Stimulated activated CD4-positive, alpha-beta T cell treated with anti-CD3 and anti-CD28 coated beads, Interleukin-4, amount 100 ng/mL, for 48 hours (primary cell): ENCODE results near the gene PHKA1.
"Not testable (repeated sequence)": the region's sequence is repeated elsewhere in the genome, so short reads cannot be mapped to it uniquely, and the experiment has no call there.

Source experiments
- DNase-seq, 2 donors: peaks; one replicate each; pipeline ENCODE4 v3.0.0-alpha.2; 2020; ENCODE audit warnings: low read depth in 2 of 2

Gene PHKA1

DNA sequence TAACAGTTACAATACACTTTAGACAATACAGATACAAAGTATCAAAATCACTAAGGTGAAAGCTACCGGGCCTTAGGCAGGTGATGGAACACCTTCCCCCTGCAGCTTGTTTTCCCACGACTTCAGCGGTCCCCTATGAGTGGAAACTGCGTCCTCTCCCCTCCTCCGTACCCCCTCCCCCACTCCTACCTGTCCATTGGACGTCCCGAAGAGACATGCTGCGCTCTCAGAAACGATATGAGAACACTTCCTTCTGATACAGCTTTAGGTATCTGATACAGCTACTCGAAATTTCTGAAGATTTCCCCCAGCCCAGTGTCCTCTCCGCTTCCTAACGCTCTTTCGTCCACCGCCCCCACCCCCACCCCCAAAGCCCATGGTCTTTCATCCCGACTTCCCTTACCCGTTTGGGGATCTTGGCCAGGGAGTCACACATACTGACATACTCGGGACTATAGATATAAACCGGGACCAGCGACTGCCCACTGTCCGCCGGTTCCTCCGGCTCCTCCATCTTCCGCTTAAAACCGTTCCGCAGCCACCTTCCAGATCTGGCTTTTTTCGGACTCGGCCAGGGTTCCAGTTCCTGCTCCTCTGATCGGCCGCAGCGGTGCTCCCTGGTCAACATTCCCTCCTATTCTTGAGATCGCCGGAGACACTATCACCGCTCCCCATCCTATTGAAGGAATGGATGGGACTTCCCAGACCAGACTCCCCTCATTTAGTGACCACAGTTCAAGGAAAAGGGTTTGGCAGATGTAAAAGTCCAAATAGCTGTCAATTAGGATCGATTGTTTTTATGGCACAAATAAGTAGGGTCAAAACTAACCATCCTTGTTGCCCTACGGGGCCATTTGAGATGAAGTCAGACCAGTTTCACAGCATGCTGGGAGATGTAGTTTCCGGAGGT lies 141.6 kb downstream of the PHKA1 start, which contains the start of gene HDAC8:
HDAC8 (minus strand) TSS at position 596 of the 910 bp plus-strand sequence; CDS start at position 514, 82 bp downstream.
- DNase-seq = peak; percentile 18 to 21

DNA sequence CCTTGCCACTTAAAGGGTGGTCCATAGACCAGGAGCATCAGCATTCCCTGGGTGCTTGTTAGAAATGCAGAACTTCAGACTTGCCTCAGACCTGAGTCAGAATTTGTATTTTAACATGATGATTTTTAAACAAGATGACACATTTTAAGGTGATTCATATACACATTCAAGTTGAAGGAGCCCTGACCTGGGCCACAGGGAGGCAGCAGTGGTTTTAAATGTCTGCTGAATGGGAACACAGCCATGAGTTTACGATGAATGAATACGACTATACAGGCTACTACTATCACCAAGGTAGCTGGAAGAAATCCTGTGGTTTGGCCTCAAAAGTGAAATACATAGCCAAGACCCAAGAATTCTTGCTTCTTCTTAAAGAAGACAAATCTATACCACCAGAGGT lies 144.3 kb downstream of the PHKA1 start:
- no peak for DNase-seq

DNA sequence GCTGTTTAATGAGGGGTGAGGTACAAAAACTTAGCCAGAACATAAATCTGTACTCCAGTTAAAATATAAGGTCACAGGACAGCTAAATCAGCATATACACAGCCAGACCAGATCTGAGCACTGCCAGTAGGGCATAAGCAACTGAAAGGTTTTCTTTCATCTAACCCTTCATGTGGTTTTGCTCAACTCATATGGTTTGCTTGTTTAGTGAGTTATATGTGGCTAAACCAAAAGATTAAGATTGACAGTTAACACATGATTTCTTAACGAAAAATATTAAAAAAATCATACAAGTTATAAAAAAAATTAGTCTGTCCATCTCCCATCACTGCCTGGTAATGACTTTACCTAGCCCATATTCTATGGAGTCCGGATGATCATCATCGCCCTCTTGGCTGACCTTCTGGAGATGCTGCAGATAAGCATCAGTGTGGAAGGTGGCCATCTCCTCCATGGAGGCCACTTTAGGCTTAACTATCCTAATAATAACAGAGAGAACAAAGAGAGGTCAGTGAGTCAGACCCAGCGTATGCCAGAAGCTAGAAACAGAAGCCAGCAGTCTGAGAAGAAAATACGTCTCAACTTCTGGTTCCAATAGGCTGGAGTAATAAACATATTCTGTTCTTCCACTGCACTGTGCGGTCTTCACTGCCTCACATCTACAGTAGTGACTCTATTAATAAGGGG lies 145.6 kb downstream of the PHKA1 start:
- DNase-seq = no peak

DNA sequence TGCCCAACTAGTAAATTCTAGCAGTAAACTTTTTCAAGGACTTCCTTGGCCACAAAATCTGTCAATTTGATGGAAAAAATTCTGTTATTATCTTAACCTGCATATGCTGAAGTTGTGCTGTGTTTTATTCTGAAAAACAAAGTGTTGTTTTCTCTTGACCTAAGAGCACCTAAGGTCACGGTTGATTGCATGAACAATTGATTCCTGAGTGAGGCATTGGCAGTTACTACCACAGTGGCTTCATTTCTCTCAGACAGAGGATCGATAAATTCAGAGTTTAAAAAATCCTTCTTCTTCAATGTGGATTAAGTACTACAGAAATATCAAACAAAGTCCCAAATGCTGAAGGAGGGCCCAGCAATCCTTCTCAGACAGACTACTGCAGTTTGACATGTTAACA lies 147.7 kb downstream of the PHKA1 start:
- DNase-seq = no peak

DNA sequence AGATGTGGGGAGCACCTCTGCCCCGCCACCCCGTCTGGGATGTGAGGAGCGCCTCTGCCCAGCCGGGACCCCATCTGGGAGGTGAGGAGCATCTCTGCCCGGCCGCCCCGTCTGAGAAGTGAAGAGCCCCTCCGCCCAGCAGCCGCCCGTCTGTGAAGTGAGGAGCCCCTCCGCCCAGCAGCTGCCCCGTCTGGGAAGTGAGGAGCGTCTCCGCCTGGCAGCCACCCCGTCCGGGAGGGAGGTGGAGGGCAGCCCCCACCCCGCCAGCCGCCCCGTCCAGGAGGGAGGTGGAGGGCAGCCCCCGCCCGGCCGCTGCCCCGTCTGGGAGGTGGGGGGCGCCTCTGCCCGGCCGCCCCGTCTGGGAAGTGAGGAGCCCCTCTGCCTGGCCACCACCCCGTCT lies 154.5 kb downstream of the PHKA1 start:
- DNase-seq = not testable (repeated sequence)

DNA sequence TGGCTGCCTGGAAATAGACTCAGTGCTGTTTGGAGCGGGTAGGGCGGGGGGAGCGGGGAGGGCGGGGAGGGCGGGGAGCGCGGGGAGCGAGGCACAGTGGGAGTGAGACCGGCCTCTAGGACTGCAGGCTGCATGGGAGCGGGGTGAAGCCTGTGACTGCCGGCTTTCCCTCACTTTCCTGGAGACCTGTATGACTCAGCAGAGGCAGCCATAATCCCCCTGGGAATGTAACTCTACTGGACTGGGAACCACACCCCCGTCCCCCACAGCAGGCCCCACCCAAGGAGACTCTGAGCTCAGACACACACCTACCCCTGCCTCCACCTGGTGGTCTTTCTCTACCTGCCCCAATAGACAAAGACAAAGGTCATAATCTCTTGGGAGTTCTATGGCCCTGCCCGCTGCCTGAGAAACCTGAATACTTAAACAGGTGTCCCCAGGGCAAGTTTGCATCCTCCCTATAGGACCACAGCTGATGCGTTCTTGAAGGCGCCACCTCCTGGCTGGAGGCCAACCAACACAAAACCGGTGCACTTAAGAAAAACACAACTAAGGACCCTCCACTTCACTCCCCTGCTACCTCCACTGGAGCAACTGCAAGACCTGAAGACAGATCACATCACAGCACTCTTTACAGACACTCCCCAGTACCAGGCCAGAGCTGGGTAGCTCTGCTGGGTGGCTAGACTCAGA lies 159.5 kb downstream of the PHKA1 start:
- no peak for DNase-seq

DNA sequence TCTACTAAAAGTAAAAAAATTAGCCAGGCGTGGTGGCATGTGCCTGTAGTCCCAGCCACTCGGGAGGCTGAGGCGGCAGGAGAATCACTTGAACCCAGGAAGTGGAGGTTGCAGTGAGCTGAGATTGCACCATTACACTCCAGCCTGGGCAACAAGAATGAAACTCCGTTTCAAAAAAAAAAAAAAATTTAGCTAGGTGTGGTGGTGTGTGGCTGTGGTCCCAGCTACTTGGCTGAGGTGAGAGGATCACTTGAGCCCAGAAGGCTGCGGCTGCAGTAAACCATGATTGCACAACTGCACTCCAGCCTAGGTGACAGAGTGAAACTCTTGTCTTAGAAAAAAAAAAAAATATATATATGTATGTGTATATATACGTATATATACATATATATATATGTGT lies 161.7 kb downstream of the PHKA1 start:
- not testable (repeated sequence) for DNase-seq

DNA sequence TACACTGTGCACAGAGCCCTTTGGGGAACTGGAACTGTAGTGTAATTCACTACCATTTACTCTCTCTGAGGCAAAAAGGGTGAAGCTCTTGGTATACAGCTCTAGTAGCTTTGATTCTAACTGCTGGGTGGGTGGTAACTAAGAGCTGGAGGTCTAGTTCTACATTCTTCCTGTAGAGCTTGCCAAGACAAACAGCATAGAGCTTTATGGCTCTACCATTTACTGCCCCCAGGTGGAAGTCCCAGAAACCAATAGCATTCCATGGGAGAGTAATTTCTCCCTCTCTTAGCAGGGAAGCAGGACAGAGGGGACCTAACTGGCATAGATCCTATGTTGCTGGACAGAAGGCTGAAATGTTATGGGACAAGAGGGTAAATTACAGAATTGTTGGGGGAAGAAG lies 168.1 kb downstream of the PHKA1 start:
- DNase-seq = no peak

DNA sequence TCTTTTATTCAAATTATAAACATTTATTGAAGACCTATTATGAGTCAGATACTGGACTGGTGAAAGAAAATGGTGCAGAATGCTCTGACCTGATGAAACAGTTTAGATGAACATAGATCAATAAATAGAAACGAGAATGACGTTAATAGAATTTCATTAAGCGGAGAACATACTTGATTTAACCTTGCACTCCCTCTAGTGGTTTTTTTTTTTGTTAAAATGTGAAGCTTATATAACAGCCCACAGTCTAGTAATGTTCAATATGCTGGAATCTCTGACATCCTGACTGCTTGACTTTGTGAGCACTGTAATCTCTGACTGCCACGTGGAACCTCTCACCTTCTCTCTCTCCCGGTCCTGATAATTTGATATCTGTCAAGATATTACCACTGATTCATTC lies 173.8 kb downstream of the PHKA1 start:
- DNase-seq = no peak

DNA sequence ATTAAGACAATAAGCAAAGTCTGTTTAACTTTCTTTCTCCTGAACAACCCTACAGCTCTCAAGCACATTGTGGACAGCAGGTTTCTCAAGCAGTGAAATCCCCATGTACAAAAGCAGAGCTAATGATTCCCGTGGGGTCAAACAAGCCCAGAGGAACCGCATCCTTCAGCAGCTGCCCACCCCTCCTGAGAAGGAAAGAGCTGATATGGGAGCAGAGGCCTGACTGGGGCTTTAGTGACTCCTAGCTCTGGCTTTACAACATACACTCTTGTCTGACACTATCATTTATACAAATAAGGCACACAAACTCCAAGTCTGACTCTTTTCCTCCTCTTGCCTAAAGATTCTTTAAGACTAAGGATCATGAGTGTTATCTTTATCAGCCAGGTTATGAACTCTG lies 174.3 kb downstream of the PHKA1 start:
- DNase-seq = no peak

DNA sequence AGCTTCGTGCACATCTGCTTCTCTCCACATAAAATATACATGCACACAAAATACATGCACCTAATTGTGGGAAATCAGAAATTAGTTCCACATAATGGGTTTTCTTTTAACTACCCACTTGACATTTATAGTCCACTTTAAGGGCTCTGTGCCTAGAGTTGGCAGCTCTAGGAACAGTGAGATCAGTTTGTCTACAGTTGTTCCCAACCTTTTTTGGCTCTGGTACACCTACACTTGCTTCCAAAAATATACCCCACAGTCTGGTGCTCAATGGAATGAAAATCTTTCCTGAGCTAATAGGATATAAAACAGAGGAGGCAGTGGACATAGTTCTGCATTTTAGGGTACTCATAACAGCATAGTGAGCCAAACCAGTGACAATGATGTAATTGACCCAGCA lies 177.6 kb downstream of the PHKA1 start:
- no peak for DNase-seq

DNA sequence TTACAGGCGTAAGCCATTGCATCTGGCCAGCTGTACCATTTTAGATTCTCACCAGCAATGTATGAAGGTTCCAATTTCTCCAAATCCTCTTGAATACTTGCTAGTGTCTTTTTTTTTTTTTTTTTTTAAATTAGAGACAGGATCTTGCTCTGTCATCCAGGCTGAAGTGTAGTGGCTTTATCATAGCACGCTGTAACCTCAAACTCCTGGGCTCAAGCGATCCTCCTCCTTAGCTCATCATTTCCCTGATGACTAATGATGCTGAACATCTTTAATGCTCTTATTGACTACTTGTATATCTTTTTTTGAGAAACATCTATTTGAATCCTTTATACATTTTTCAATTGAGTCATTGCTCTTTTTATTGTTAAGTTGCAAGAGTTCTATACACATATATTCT lies 181.7 kb downstream of the PHKA1 start:
- DNase-seq = no peak
